Skin of body (tissue), 2 donors: Measurements from ENCODE around the gene RAB8B. TPM values are rescaled to one million over a fixed set of nuclear protein-coding genes. Genes with fewer than 3 reads are reported as not detected.

Source experiments
- DNase-seq: peaks from one replicate; lab custom pipeline; 2025; lab: John Stamatoyannopoulos, UW
- total RNA-seq: library from RNA; depleted of rRNA; stranded (reverse); fragments of >200 nt; gene quantifications from one replicate; pipeline ENCODE4 v1.2.3, GENCODE V29; 2014

RAB8B gene
- total RNA-seq, 1 donor from 2014 or later, result 52.0 TPM

GRCh38 chr15:63308947-63309346, 119.5 kb downstream of the RAB8B start:
- no peak for DNase-seq

- DNase-seq, result no peak
Observed at GRCh38 chr15:63310646-63311045, 121.2 kb downstream of the RAB8B start.

GRCh38 chr15:63312286-63312685, 122.9 kb downstream of the RAB8B start:
- DNase-seq, result no peak

- DNase-seq, result no peak
Observed at GRCh38 chr15:63313825-63314224, 124.4 kb downstream of the RAB8B start.

GRCh38 chr15:63314409-63314808, 125.0 kb downstream of the RAB8B start:
- DNase-seq, result no peak

Other genes starting within 250 kb of the RAB8B start
- 519 TPM for gene TPM1, start 146.9 kb upstream of the RAB8B start, total RNA-seq
- 12.4 TPM for gene LACTB, start 67.7 kb upstream of the RAB8B start, total RNA-seq
- 63.6 TPM for gene RPS27L, start 32.1 kb upstream of the RAB8B start, total RNA-seq
- gene APH1B, start 88.0 kb downstream of the RAB8B start, total RNA-seq, result 13.3 TPM
- 4.3 TPM for gene CA12, start 192.2 kb downstream of the RAB8B start, total RNA-seq